GM21529 (cell line): Measurements from ENCODE around the gene NPFFR1.
A peak's percentile ranks its signal among the peaks of the same experiment; 100 is the strongest.

Source experiments
- ATAC-seq: cut with Tn5 transposase; IDR thresholded peaks from one replicate; pipeline ENCODE4 v1.9.1; 2021; ENCODE audit not compliant: unreplicated experiment

The NPFFR1 gene

GRCh38 chr10:70289739-70290138 lies 5.9 kb upstream of the NPFFR1 start:
- ATAC-seq: no peak

- ATAC-seq: no peak
Observed at GRCh38 chr10:70286616-70287015, 2.8 kb upstream of the NPFFR1 start.

GRCh38 chr10:70285476-70285831 lies 1.6 kb upstream of the NPFFR1 start:
- ATAC-seq: no peak

- ATAC-seq: no peak
Observed at GRCh38 chr10:70284542-70285475, 1.0 kb upstream of the NPFFR1 start.

GRCh38 chr10:70283071-70283444 lies 746 bp downstream of the NPFFR1 start:
- no peak for ATAC-seq

- no peak for ATAC-seq
Observed at GRCh38 chr10:70281609-70282008, 2.2 kb downstream of the NPFFR1 start.

GRCh38 chr10:70280099-70280498 lies 3.7 kb downstream of the NPFFR1 start:
- no peak for ATAC-seq

GRCh38 chr10:70277396-70278030 lies 6.3 kb downstream of the NPFFR1 start:
- ATAC-seq: no peak

- no peak for ATAC-seq
Observed at GRCh38 chr10:70274643-70275042, 9.2 kb downstream of the NPFFR1 start.

- ATAC-seq: peak; percentile 69
Observed at GRCh38 chr10:70272925-70273316, 10.9 kb downstream of the NPFFR1 start.

- no peak for ATAC-seq
Observed at GRCh38 chr10:70271996-70272924, 11.5 kb downstream of the NPFFR1 start.

- ATAC-seq: no peak
Observed at GRCh38 chr10:70270952-70271351, 12.9 kb downstream of the NPFFR1 start.

GRCh38 chr10:70269741-70270140 lies 14.1 kb downstream of the NPFFR1 start:
- ATAC-seq: no peak

GRCh38 chr10:70268376-70268775 lies 15.4 kb downstream of the NPFFR1 start:
- no peak for ATAC-seq

GRCh38 chr10:70267161-70267933 lies 16.5 kb downstream of the NPFFR1 start:
- ATAC-seq: no peak

GRCh38 chr10:70266701-70267100 lies 17.1 kb downstream of the NPFFR1 start:
- no peak for ATAC-seq

GRCh38 chr10:70266056-70266455 lies 17.7 kb downstream of the NPFFR1 start:
- no peak for ATAC-seq

- no peak for ATAC-seq
Observed at GRCh38 chr10:70265032-70265689, 18.6 kb downstream of the NPFFR1 start.

- no peak for ATAC-seq
Observed at GRCh38 chr10:70260734-70261133, 23.1 kb downstream of the NPFFR1 start.

GRCh38 chr10:70260259-70260658 lies 23.5 kb downstream of the NPFFR1 start:
- no peak for ATAC-seq
